GM19397 (cell line): Measurements from ENCODE around the gene MINDY4.
"Not testable (repeated sequence)": the region's sequence is repeated elsewhere in the genome, so short reads cannot be mapped to it uniquely, and the experiment has no call there.

ENCODE experiments used
- ATAC-seq: cut with Tn5 transposase; IDR thresholded peaks from one replicate; pipeline ENCODE4 v1.9.1; 2021; ENCODE audit warnings: mild to moderate bottlenecking, moderate library complexity; ENCODE audit not compliant: unreplicated experiment

The MINDY4 gene

DNA sequence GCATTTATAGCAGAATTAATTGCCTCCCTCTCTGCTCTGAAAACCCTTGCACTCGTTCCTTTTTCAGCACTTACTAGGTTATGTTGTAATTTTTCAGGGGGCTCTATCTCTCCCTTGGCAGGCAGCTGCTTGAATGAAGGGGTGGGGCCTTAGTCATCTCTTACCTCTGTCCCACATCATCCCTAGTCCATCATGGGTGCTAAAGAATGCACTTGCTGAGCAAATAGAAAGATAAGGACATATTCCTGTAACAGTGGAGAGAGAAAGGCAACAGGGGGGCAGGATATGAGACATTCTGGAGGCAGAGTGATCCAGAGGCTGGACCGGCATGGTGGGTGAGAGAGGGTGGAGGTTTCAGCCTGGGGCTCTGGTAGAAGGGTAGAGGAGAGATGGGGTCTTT is 60.0 kb downstream of the MINDY4 start:
- no peak for ATAC-seq

DNA sequence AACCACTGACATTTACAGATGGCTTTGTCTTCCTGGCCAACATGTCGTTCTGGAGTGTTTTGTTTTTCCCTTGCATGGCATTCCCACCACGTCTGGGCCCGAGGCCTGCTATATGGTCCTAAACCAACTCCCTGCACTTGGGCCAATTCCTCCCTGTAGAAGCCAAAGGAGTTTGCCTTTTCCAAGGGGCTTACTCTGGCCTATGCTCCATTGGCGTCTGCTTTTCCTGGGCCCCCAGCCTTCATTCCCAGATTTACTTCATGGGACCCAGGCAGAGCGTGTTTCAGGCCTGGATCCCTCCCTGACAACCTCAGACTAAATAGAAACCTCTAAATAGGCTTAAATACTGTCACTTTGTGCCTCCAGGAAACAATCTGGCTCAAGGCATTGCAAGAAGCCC is 60.7 kb downstream of the MINDY4 start:
- ATAC-seq = no peak

DNA sequence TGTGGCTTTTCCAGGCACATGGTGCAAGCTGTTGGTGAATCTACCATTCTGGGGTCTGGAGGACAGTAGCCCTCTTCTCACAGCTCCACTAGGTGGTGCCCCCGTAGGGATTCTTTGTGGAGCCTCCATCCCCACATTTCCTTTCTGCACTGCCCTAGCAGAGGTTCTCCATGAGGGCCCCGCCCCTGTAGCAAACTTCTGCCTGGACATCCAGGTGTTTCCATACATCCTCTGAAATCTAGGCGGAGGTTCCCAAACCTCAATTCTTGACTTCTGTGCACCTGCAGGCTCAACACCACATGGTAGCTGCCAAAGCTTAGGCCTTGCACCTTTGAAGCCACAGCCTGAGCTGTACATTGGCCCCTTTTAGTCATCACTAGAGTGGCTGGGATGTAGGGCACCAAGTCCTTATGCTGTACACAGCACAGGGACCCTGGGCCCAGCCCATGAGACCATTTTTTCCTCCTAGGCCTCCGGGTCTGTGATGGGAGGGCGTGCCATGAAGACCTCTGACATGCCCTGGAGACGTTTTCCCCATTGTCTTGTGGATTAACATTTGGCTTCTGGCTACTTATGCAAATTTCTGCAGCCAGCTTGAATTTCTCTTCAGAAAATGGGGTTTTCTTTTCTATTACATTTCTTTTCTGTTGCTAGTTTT is 62.9 kb downstream of the MINDY4 start:
- not testable (repeated sequence) for ATAC-seq

GRCh38 chr7:30835396-30835915 is 64.2 kb downstream of the MINDY4 start:
- no peak for ATAC-seq

DNA sequence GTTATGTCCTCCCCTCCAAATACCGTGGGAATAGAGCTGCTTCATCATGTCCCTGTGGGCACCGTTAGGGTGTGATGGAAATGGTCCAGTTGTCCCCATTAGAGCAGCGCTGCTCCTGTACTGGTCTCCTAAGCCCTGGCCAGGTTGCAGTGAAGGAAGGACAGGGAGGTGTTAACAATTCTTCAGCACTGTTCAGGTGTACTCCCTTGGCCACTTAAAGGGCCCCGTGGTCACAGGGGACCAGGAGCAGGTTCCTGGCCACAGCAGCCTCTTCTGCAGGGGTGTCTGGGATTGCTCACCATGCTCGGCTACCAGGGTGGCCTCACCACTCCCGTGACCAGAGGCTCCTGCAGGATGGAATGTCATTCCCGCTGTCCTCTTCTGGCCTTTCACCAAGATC is 65.8 kb downstream of the MINDY4 start:
- no peak for ATAC-seq

DNA sequence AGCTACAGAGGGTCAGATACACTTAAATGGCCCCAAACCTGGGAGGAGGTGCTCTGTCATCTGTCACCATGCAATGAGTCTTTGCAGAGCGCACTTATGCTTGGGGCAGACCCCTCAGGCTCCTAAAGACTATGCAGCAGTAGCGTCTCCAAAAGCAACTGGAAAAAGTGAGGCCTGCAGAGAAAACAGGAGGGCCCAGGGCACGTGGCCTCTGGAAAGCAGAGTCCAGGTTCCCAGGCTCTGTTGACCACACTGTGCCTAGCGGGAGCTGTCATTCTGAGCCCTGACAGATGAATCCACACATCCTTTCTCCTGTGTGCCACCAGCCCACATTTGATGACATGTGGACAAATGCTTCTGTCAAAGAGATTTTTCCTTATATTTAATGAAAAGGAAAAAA is 66.4 kb downstream of the MINDY4 start:
- ATAC-seq = no peak

DNA sequence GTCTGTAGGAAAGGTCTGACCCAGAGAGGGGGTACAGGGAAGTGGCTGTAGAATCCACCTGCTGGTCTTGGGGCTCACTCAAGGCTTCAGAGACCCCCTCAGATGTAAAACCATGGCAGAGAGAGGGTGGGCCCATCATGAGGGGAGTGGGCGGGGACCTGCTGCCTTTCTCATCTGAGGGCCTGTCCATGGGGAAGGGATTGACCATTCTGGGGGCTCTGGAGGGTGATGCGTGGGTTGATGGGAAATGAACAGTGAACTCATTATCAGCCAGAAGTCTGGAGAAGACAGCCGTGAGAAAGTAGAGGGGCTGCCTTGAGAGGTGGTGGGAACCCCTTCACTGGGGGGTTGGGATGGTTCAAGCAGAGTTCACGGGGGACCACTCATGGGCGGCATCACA is 66.8 kb downstream of the MINDY4 start:
- no peak for ATAC-seq

- ATAC-seq = no peak
These were observed 69.2 kb downstream of the MINDY4 start for GRCh38 chr7:30840141-30841024.

- no peak for ATAC-seq
These were observed 70.0 kb downstream of the MINDY4 start for GRCh38 chr7:30841025-30841735.

- no peak for ATAC-seq
These were observed 70.8 kb downstream of the MINDY4 start for GRCh38 chr7:30841801-30842541.

GRCh38 chr7:30842542-30843451 is 71.6 kb downstream of the MINDY4 start:
- no peak for ATAC-seq

DNA sequence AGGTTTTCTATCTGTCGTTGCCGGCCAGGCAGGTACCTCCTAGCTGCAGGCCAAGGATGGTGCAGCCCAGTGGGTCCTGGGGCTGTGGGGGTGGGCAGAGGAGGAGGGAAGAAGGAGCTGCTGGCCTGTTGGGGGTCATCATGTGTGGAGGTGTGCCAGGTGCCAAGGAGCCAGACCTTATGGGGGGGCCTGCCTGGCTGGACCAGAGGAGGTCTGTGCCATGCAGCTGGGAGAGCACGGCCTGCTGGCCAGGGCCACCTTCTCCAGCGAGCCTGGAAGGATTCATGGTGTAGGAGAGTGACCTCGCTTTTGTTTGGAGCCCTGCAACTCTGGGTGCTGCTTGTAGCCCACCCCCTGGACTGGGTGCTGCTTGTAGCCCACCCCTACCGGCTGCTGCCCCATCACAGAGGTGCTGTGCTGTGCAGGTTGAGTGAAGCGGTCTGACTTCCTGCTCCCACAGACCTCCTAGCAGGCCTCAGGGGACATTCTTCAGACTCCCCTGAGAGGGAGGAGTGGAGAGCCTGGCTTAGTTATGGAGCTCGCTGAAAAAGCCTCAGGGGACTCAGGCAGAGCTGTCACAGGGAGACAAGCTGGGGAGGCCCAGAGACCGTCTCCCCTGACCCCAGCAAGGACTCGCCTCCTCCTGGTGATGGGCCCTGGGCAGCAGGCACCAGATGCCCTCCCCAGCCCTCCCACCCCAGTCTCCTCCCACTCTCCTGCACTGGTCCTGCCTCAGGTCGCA is 72.7 kb downstream of the MINDY4 start:
- no peak for ATAC-seq

DNA sequence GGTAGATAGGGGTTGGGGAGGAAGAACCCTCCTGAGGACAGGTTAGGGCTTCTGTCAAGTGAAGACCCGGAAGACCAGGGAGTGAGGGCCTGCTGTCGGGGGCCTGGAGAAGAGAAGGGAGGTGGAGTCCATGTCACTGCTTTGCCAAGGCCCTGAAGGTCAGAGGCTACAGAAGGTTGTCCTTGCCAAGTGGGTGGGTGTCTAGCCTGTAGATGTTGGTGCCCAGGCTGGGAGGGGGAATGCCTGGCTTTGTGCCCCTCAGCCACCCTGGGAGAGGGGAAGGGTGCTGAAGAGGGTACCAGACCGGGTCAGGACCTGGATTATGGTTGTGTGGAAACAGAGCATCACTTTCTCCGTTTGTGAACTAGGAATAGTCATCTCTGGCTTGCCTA is 73.3 kb downstream of the MINDY4 start:
- no peak for ATAC-seq

GRCh38 chr7:30844916-30845315 is 73.7 kb downstream of the MINDY4 start:
- ATAC-seq = no peak

DNA sequence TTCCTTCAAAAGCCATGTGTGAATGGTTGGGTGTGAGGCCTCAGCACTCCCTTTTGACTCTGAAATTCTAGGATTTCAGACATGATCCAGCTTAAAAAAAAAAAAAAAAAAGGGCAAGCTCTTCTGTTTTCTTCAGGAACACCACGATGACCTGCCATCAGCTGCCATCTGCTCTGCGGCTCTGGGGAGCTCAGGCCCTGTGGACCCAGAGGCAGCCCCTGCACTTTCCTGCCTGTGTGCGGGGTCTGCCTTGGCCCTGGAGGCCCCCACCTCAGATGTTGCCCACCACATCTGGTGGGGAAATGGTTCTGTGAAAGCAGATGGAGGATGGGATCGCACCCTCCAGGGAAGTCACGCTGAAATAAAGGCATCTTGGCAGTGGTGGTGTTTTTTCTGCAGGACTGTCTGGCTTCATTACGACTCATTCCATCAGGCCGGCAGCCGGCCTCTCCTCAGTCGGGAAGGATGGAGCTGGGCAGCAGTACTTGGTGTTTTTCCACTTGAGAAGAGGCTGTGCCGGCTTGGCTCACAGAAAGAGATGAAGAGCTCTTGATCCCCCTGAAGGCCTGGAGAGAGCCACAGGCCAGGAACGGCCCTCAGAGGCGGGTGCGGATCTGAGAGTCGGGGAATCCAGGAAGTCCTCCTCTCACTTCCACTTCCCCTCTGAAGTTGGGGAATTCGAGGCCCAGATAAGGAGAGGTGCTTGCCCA is 74.4 kb downstream of the MINDY4 start:
- ATAC-seq = no peak

- ATAC-seq = no peak
These were observed 75.2 kb downstream of the MINDY4 start for GRCh38 chr7:30846378-30846777.

DNA sequence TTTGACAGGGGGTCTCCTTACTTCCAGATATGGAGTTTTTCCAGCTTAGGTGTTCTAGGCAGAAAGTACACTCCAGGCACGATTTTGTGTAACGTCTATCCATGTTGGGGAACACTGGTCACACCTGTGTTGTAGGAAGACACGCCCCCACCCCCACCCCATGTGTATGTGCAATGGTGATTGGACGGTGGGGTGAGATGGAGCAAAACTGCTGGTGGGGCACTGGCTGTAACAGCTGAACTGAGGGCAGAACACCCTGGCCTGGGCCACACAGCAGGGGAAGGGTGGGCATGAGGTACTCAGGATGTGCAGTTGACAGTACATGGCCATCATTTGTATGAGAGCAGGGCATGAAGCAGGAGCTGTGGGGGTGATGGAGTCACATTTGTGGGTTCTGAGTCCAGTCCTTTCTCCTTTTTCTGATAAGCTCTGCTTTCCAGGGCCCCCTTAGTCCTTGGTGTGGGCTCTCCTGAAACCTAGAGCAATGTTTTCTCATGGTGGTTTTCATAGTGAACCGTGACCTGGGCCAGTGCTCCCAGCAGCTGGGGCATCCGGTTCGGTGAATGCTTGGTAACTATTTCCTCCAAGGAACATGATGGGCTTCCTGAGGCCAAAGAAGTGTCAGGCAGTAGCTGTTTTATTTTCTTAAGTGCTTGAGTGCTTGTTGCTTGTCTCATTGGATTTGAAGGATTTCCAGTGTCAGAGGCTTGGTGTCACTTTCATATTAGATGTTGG is 77.1 kb downstream of the MINDY4 start:
- no peak for ATAC-seq

GRCh38 chr7:30849565-30849964 is 78.3 kb downstream of the MINDY4 start:
- no peak for ATAC-seq
